ENCODE measurements around the gene TCEA3.

TCEA3 gene

DNA sequence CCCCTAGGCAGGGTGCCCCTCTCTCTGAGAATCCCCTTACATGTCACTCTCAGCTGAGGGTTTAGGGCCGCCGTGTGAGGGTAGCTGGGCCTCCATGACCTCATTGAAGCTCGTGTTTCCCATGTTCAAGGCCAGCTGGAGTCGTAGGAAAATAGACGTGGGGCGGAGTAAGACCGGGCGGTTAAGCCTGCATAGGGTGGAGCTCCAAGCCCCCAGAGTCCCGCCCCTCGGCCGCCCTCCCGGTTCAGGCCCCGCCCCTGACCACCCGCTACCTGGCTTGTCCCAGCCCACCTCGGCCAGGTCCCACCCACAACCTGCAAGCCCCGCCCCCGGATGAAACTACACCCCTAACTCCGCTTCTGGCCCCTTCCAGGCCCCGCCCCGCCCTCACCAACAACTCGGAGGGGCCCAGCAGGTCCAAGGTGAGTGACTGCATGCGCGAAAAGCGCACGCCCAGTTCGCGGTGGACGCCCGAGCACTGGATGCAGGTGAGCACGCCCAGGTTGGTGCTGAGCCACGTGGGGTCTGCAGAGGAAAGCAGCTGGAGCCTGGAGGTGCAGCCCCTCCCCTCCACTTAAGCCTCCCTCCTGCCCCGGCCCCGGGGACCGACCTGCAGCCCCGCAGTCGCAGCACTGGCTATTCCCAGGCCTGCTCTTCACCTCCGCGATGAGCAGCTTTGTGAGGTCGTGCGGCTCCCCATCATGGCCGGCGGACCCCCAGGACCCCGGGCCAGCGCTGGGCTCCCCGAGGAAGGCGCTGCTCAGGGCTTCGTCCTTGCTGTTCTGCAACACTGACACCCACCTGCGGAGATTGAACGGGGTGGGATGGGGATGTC, 12.2 kb upstream of the TCEA3 start:
- Mint-ChIP-seq H3K36me3 (ENCODE audit: low read depth) (no peaks in the 10 kb centered on the region), H3K27me3 (ENCODE audit: low read depth) (peaks cover 9% of the 10 kb centered on the region), H3K4me3 (no peak overlapping the region), H3K9me3 (no peaks in the 10 kb centered on the region), H3K27ac (no peak overlapping the region), H3K4me1 (ENCODE audit: low read depth) (no peaks in the 10 kb centered on the region)

DNA sequence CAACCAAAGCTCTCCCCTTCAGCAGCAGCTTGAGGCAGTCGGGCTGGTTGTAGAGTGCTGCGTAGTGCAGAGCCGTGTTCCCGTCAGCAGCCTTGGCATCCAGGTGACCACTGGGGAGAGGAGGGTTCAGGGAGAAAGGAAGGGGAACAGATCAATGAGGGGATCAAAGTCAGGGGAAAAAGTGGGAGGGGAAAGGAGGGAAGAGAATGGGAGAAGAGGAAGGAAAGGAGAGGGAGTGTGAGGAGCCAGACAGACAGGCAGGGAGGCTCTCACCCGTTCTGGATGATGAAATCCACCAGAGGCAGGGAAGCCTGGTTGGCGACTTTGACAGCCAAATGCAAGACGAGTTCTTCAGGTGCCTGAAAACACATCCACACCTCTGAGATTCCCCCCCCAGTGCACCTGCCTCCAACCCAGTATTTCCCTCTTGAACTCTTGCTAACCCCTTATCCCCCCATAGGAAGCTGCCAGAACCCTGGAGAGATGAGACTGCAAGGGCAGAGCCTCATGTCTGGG, 9.8 kb upstream of the TCEA3 start:
- H3K36me3 Mint-ChIP-seq (ENCODE audit: low read depth) = no peaks in the 10 kb centered on the region
- H3K4me3 Mint-ChIP-seq = no peak overlapping the region
- no peak overlapping the region for H3K27ac Mint-ChIP-seq
- no peaks in the 10 kb centered on the region for H3K4me1 Mint-ChIP-seq (ENCODE audit: low read depth)
- no peaks in the 10 kb centered on the region for H3K9me3 Mint-ChIP-seq
- peaks cover 12% of the 10 kb centered on the region for H3K27me3 Mint-ChIP-seq (ENCODE audit: low read depth)

DNA sequence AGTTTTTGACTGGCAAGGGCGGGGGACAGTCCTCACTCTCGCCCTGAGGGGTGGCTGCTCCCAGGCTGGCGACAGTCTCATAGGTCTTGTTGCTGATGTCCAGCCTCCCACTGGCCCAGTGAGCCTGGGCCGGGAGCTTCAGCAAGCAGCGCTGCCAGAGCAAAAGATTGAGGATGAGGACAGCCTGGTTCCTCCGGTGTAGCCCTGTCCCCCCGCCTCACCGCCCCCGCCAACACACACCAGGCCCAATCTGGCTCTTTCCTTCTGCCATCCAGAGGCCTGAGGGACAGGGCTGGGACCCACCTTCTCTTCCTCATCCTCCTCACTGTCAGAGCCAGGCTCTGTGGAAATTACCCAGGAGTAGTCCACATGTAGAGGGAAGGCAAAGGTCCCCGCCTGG, 8.6 kb upstream of the TCEA3 start:
- Mint-ChIP-seq H3K27me3 (ENCODE audit: low read depth) (peaks cover 17% of the 10 kb centered on the region), H3K36me3 (ENCODE audit: low read depth) (no peaks in the 10 kb centered on the region), H3K9me3 (no peaks in the 10 kb centered on the region), H3K4me1 (ENCODE audit: low read depth) (no peaks in the 10 kb centered on the region), H3K27ac (no peak overlapping the region), H3K4me3 (no peak overlapping the region)

DNA sequence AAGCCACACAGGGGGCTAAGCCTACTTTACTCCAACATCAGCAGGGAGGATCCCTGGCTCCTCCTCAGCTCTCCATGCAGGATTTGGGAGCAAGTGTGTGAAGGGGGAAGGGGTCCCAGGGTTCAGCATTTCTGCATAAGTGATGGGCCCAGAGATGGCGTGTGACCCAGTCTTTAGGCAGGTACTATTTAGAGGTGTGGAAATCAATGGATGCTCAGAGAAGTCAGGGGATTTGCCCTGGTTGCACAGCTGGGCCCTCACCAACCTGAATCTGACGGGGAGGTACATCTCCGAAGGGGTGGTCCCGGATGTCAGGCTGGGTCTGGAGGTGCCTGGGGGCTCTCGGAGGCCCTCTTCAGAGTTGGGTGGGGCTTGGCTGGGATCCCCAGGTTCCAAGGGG, 6.9 kb upstream of the TCEA3 start:
- no peaks in the 10 kb centered on the region for H3K9me3 Mint-ChIP-seq
- no peaks in the 10 kb centered on the region for H3K36me3 Mint-ChIP-seq (ENCODE audit: low read depth)
- H3K27me3 Mint-ChIP-seq (ENCODE audit: low read depth) = peaks cover 24% of the 10 kb centered on the region
- no peaks in the 10 kb centered on the region for H3K4me1 Mint-ChIP-seq (ENCODE audit: low read depth)
- no peak overlapping the region for H3K4me3 Mint-ChIP-seq
- no peak overlapping the region for H3K27ac Mint-ChIP-seq

DNA sequence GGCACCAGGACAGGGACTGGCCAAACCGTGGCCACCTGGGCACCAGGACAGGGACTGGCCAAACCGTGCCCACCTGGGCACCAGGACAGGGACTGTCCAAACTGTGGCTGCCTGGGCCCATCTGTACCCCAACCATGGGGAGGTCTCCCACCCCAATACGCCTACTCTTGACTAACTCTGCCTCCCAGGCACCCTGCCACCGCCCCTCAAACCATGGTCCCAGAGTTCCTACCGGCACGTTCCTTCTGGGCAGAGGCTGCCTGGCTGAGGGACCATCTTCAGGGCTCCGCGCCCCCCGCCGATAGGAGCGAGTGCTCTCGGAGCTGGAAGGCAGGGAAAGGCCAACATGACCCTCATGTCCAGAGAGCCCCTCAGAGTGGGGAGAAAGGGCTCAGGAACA, 6.3 kb upstream of the TCEA3 start:
- no peaks in the 10 kb centered on the region for H3K36me3 Mint-ChIP-seq (ENCODE audit: low read depth)
- no peaks in the 10 kb centered on the region for H3K9me3 Mint-ChIP-seq
- no peak overlapping the region for H3K4me3 Mint-ChIP-seq
- peaks cover 30% of the 10 kb centered on the region for H3K27me3 Mint-ChIP-seq (ENCODE audit: low read depth)
- H3K27ac Mint-ChIP-seq = no peak overlapping the region
- no peaks in the 10 kb centered on the region for H3K4me1 Mint-ChIP-seq (ENCODE audit: low read depth)

DNA sequence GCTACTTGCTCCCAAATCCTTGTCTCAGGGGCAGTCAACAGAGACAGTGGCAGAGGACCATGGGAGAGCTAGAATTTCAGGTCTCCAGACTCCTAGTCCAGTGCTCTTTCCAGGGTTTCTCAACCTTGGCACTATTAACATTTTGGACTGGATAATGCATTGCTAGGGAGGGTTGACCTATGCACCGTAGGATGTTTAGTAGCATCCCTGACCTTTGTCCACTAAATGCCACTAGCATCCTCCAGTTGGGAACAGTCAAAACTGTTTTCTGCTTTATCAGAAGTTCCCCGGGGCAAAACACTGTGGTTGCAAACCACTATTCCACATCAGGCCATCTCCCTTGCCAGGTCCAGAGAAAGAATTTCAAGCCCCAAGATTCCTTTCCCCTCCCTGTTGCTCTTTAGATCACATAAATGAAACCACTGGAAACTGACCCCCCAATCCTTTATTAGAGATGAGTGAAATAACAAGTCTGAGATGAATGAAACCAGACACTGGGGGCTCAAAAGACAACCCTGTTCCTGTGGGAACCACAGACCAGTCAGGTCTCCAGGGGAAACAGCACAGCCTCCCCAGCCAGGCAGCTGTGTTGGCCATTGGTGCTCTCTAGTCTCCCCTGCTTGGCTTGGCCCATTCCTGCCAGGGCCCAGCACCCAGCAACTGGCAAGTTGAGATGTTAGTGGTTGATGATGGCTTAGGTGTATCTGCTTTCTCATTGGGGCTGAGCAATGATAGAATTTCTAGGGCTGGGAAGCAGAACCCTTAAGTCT, 3.8 kb upstream of the TCEA3 start:
- no peak overlapping the region for H3K27ac Mint-ChIP-seq
- H3K4me3 Mint-ChIP-seq = no peak overlapping the region
- H3K4me1 Mint-ChIP-seq (ENCODE audit: low read depth) = peaks cover 6% of the 10 kb centered on the region

GRCh38 chr1:23427550-23427949, 3.0 kb upstream of the TCEA3 start:
- Mint-ChIP-seq H3K4me3 (no peak overlapping the region), H3K27me3 (ENCODE audit: low read depth) (peaks cover 46% of the 10 kb centered on the region), H3K36me3 (ENCODE audit: low read depth) (no peaks in the 10 kb centered on the region), H3K9me3 (no peaks in the 10 kb centered on the region), H3K27ac (no peak overlapping the region), H3K4me1 (ENCODE audit: low read depth) (peaks cover 13% of the 10 kb centered on the region)

More for the DNA sequence above, 3.8 kb upstream of the TCEA3 start:
- H3K36me3 Mint-ChIP-seq (ENCODE audit: low read depth) = no peaks in the 10 kb centered on the region
- H3K9me3 Mint-ChIP-seq = no peaks in the 10 kb centered on the region
- H3K27me3 Mint-ChIP-seq (ENCODE audit: low read depth) = peaks cover 45% of the 10 kb centered on the region

- peaks cover 50% of the 10 kb centered on the region for H3K27me3 Mint-ChIP-seq (ENCODE audit: low read depth)
- no peak overlapping the region for H3K4me3 Mint-ChIP-seq
- H3K4me1 Mint-ChIP-seq (ENCODE audit: low read depth) = peaks cover 20% of the 10 kb centered on the region
- no peaks in the 10 kb centered on the region for H3K36me3 Mint-ChIP-seq (ENCODE audit: low read depth)
- no peak overlapping the region for H3K27ac Mint-ChIP-seq
- no peaks in the 10 kb centered on the region for H3K9me3 Mint-ChIP-seq
These were observed 2.3 kb upstream of the TCEA3 start for GRCh38 chr1:23426828-23427227.

GRCh38 chr1:23425193-23425494, 596 bp upstream of the TCEA3 start:
- H3K36me3 Mint-ChIP-seq (ENCODE audit: low read depth) = no peaks in the 10 kb centered on the region
- peaks cover 22% of the 10 kb centered on the region for H3K4me1 Mint-ChIP-seq (ENCODE audit: low read depth)
- H3K27me3 Mint-ChIP-seq (ENCODE audit: low read depth) = peaks cover 50% of the 10 kb centered on the region
- H3K9me3 Mint-ChIP-seq = no peaks in the 10 kb centered on the region
- H3K4me3 Mint-ChIP-seq = peak overlapping the region; percentile 67
- H3K27ac Mint-ChIP-seq = no peak overlapping the region

GRCh38 chr1:23423415-23424292, 894 bp downstream of the TCEA3 start:
- no peaks in the 10 kb centered on the region for H3K36me3 Mint-ChIP-seq (ENCODE audit: low read depth)
- H3K9me3 Mint-ChIP-seq = no peaks in the 10 kb centered on the region
- H3K27me3 Mint-ChIP-seq (ENCODE audit: low read depth) = peaks cover 47% of the 10 kb centered on the region
- H3K4me3 Mint-ChIP-seq = peak overlapping the region; percentile 78
- H3K27ac Mint-ChIP-seq = peak overlapping the region; percentile 63
- H3K4me1 Mint-ChIP-seq (ENCODE audit: low read depth) = peaks cover 26% of the 10 kb centered on the region

GRCh38 chr1:23422941-23423340, 1.6 kb downstream of the TCEA3 start:
- H3K27me3 Mint-ChIP-seq (ENCODE audit: low read depth) = peaks cover 41% of the 10 kb centered on the region
- H3K9me3 Mint-ChIP-seq = no peaks in the 10 kb centered on the region
- H3K4me1 Mint-ChIP-seq (ENCODE audit: low read depth) = peaks cover 26% of the 10 kb centered on the region
- H3K27ac Mint-ChIP-seq = peak overlapping the region; percentile 63
- H3K4me3 Mint-ChIP-seq = peak overlapping the region; percentile 71
- no peaks in the 10 kb centered on the region for H3K36me3 Mint-ChIP-seq (ENCODE audit: low read depth)

GRCh38 chr1:23422241-23422877, 2.2 kb downstream of the TCEA3 start:
- H3K27me3 Mint-ChIP-seq (ENCODE audit: low read depth) = peaks cover 40% of the 10 kb centered on the region
- peak overlapping the region; percentile 71 for H3K4me3 Mint-ChIP-seq
- H3K9me3 Mint-ChIP-seq = no peaks in the 10 kb centered on the region
- H3K27ac Mint-ChIP-seq = peak overlapping the region; percentile 71
- H3K4me1 Mint-ChIP-seq (ENCODE audit: low read depth) = peaks cover 26% of the 10 kb centered on the region
- no peaks in the 10 kb centered on the region for H3K36me3 Mint-ChIP-seq (ENCODE audit: low read depth)

- peak overlapping the region; percentile 71 for H3K27ac Mint-ChIP-seq
- peaks cover 26% of the 10 kb centered on the region for H3K4me1 Mint-ChIP-seq (ENCODE audit: low read depth)
- H3K9me3 Mint-ChIP-seq = no peaks in the 10 kb centered on the region
- H3K36me3 Mint-ChIP-seq (ENCODE audit: low read depth) = no peaks in the 10 kb centered on the region
- H3K27me3 Mint-ChIP-seq (ENCODE audit: low read depth) = peaks cover 39% of the 10 kb centered on the region
- no peak overlapping the region for H3K4me3 Mint-ChIP-seq
These were observed 2.8 kb downstream of the TCEA3 start for GRCh38 chr1:23421753-23422240.

GRCh38 chr1:23421343-23421742, 3.2 kb downstream of the TCEA3 start:
- H3K27me3 Mint-ChIP-seq (ENCODE audit: low read depth) = peaks cover 34% of the 10 kb centered on the region
- H3K4me3 Mint-ChIP-seq = no peak overlapping the region
- H3K9me3 Mint-ChIP-seq = no peaks in the 10 kb centered on the region
- H3K36me3 Mint-ChIP-seq (ENCODE audit: low read depth) = no peaks in the 10 kb centered on the region
- H3K27ac Mint-ChIP-seq = no peak overlapping the region
- peaks cover 26% of the 10 kb centered on the region for H3K4me1 Mint-ChIP-seq (ENCODE audit: low read depth)

Measured in T-helper 1 cell treated with Interleukin-12 subunit alpha and Interleukin-12 subunit beta and Interleukin-4 antibody, amounts not matched to agents 30 μg/mL and 1 μg/mL, for 36 hours (primary cell).